C4-2B (cell line): ENCODE results near the gene LIPG.

ENCODE experiments used
- ZFX ChIP-seq: fragments of 450-650 bp; IDR thresholded peaks from 2 replicates; pipeline ENCODE4 v1.6.1; 2017
- TF ChIP-seq, protein P1 (sequence below): fragments of 450-650 bp; conservative IDR thresholded peaks from 2 replicates; pipeline ENCODE4 v1.5.1; 2017; ENCODE audit warnings: mild to moderate bottlenecking

GRCh38 chr18:49566985-49567384 lies 5.1 kb downstream of the LIPG start:
- TF ChIP-seq, protein P1, sequence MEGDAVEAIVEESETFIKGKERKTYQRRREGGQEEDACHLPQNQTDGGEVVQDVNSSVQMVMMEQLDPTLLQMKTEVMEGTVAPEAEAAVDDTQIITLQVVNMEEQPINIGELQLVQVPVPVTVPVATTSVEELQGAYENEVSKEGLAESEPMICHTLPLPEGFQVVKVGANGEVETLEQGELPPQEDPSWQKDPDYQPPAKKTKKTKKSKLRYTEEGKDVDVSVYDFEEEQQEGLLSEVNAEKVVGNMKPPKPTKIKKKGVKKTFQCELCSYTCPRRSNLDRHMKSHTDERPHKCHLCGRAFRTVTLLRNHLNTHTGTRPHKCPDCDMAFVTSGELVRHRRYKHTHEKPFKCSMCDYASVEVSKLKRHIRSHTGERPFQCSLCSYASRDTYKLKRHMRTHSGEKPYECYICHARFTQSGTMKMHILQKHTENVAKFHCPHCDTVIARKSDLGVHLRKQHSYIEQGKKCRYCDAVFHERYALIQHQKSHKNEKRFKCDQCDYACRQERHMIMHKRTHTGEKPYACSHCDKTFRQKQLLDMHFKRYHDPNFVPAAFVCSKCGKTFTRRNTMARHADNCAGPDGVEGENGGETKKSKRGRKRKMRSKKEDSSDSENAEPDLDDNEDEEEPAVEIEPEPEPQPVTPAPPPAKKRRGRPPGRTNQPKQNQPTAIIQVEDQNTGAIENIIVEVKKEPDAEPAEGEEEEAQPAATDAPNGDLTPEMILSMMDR: no peak
- no peak for TF ChIP-seq ZFX
